Neural cell (in vitro differentiated cells): ENCODE data around the gene ABHD5. TPM values are rescaled to one million over a fixed set of nuclear protein-coding genes. Genes with fewer than 3 reads are reported as not detected.

ENCODE experiments used
- H2AFZ ChIP-seq: fragments of 200-600, 300-800 bp; sonication (generic), shearing (Covaris generic); 2 replicates; pipeline ENCODE4 v1.6.0; 2014; ENCODE audit warnings: low read depth, mild to moderate bottlenecking, antibody characterized with exemption, low read length, moderate library complexity
- H3F3A ChIP-seq: fragments of 200-600 bp; shearing (Covaris generic); 2 replicates; pipeline ENCODE4 v1.6.1; 2016; ENCODE audit warnings: mild to moderate bottlenecking, moderate library complexity, mixed read lengths, antibody characterized with exemption, low read length; ENCODE audit not compliant: insufficient read depth, poor library complexity, severe bottlenecking
- H3K27ac ChIP-seq: fragments of 200-600, 300-800 bp; sonication (generic), shearing (Covaris generic); 2 replicates; pipeline ENCODE4 v1.5.1; 2014; ENCODE audit warnings: mild to moderate bottlenecking, low read length, moderate library complexity
- H3K27me3 ChIP-seq: fragments of 300-800, 200-600 bp; sonication (generic), shearing (Covaris generic); 2 replicates; pipeline ENCODE4 v1.6.0; 2014; ENCODE audit warnings: mild to moderate bottlenecking, low read depth, low read length, moderate library complexity; ENCODE audit not compliant: insufficient read depth
- H3K36me3 ChIP-seq: fragments of 300-800, 200-600 bp; sonication (generic), shearing (Covaris generic); 2 replicates; pipeline ENCODE4 v1.5.1; 2014; ENCODE audit warnings: mild to moderate bottlenecking, antibody characterized with exemption, low read length, moderate library complexity; ENCODE audit not compliant: insufficient read depth
- H3K4me2 ChIP-seq: fragments of 300-800, 200-600 bp; sonication (generic), shearing (Covaris generic); 2 replicates; pipeline ENCODE4 v1.6.0; 2014; ENCODE audit warnings: mild to moderate bottlenecking, low read length
- H3K4me3 ChIP-seq: fragments of 300-800, 200-600 bp; sonication (generic), shearing (Covaris generic); 2 replicates; pipeline ENCODE4 v1.5.1; 2014; ENCODE audit warnings: mild to moderate bottlenecking, low read length, moderate library complexity
- H3K79me2 ChIP-seq: fragments of 200-600 bp; shearing (Covaris generic); replicated peaks from 2 replicates; pipeline ENCODE4 v1.6.0; 2014; ENCODE audit warnings: mild to moderate bottlenecking, low read length, moderate library complexity; ENCODE audit not compliant: insufficient read depth
- H3K9ac ChIP-seq: fragments of 300-800, 200-600 bp; sonication (generic), shearing (Covaris generic); 2 replicates; pipeline ENCODE4 v1.6.1; 2016; ENCODE audit warnings: mild to moderate bottlenecking, low read length, mixed read lengths
- H3K9me2 ChIP-seq: fragments of 200-600 bp; shearing (Covaris generic); 2 replicates; pipeline ENCODE4 v1.6.1; 2016; ENCODE audit warnings: mild to moderate bottlenecking, low read length, mixed read lengths; ENCODE audit not compliant: insufficient read depth
- H3K9me3 ChIP-seq: fragments of 200-600, 300-800 bp; sonication (generic), shearing (Covaris generic); 2 replicates; pipeline ENCODE4 v1.6.1; 2016; ENCODE audit warnings: mild to moderate bottlenecking, mixed run types, low read length, moderate library complexity, mixed read lengths
- H4K20me1 ChIP-seq: fragments of 200-600 bp; shearing (Covaris generic); 2 replicates; pipeline ENCODE4 v1.6.1; 2016; ENCODE audit warnings: mild to moderate bottlenecking, mixed run types; ENCODE audit not compliant: insufficient read depth
- CTCF ChIP-seq: fragments of 450-650 bp; IDR thresholded peaks from 2 replicates; pipeline ENCODE4 v1.5.1; 2014; ENCODE audit warnings: antibody characterized with exemption, mild to moderate bottlenecking, moderate library complexity; ENCODE audit not compliant: poor library complexity, severe bottlenecking
- EP300 ChIP-seq: fragments of 450-650 bp; conservative IDR thresholded peaks from 2 replicates; pipeline ENCODE4 v1.6.1; 2014; ENCODE audit warnings: antibody characterized with exemption, mild to moderate bottlenecking, moderate library complexity; ENCODE audit not compliant: poor library complexity, severe bottlenecking
- EZH2 ChIP-seq: fragments of 200-600, 300-800 bp; shearing (Covaris generic), sonication (generic); IDR thresholded peaks from 2 replicates; pipeline ENCODE4 v1.6.1; 2014; ENCODE audit warnings: antibody characterized with exemption, low read length, borderline replicate concordance, mild to moderate bottlenecking; ENCODE audit not compliant: insufficient read depth, poor library complexity, severe bottlenecking
- MXI1 ChIP-seq: fragments of 450-650 bp; conservative IDR thresholded peaks from 2 replicates; pipeline ENCODE4 v1.6.1; 2014; ENCODE audit warnings: antibody characterized with exemption, mild to moderate bottlenecking; ENCODE audit not compliant: poor library complexity, severe bottlenecking
- POLR2AphosphoS5 ChIP-seq: IDR thresholded peaks from 2 replicates; pipeline ENCODE4 v1.6.1; 2012
- RAD21 ChIP-seq: fragments of 450-650 bp; conservative IDR thresholded peaks from 2 replicates; pipeline ENCODE4 v1.6.1; 2014; ENCODE audit warnings: antibody characterized with exemption, mild to moderate bottlenecking, moderate library complexity
- REST ChIP-seq: IDR thresholded peaks from 2 replicates; pipeline ENCODE4 v1.6.1; 2012; ENCODE audit warnings: borderline replicate concordance
- SMC3 ChIP-seq: fragments of 450-650 bp; conservative IDR thresholded peaks from 2 replicates; pipeline ENCODE4 v1.6.1; 2014; ENCODE audit warnings: antibody characterized with exemption, mild to moderate bottlenecking, moderate library complexity; ENCODE audit not compliant: poor library complexity
- TAF1 ChIP-seq: IDR thresholded peaks from 2 replicates; pipeline ENCODE4 v1.6.1; 2012; ENCODE audit warnings: low read depth
- polyA minus RNA-seq: library from RNA; depleted of rRNA, polyadenylated mRNA; stranded (reverse); fragments of >200 nt; gene quantifications from 2 replicates; pipeline ENCODE4 v1.2.3, GENCODE V29; 2014
- polyA plus RNA-seq: library from polyadenylated mRNA; depleted of rRNA; stranded (reverse); fragments of >200 nt; gene quantifications from 2 replicates; pipeline ENCODE4 v1.2.3, GENCODE V29; 2014

Gene ABHD5
- 26.6 and 31.6 TPM in 2 replicates for polyA plus RNA-seq
- 49.2 and 52.8 TPM in 2 replicates for polyA minus RNA-seq

- H3K9ac ChIP-seq, result peak within 1 kb of the TSS; percentile 78
- no peaks in the 10 kb centered on the region for H3K27me3 ChIP-seq
- TF ChIP-seq REST (peak; percentile 87), EZH2 (no peak), MXI1 (peak; percentile 86), RAD21 (peak; percentile 61), EP300 (peak; percentile 68), POLR2AphosphoS5 (peak; percentile 90), TAF1 (peak; percentile 67), SMC3 (peak; percentile 75), CTCF (peak; percentile 69)
- peak within 1 kb of the TSS; percentile 89 for H3K4me2 ChIP-seq
- peak within 1 kb of the TSS; percentile 84 for H3K27ac ChIP-seq
- H3K4me3 ChIP-seq, result peak within 1 kb of the TSS; percentile 82
- peak within 1 kb of the TSS; percentile 59 for H2AFZ ChIP-seq
- H3K79me2 ChIP-seq, result peaks cover 19% of the 10 kb centered on the region
- H3K9me3 ChIP-seq, result no peaks in the 10 kb centered on the region
- no peaks in the 10 kb centered on the region for H3F3A ChIP-seq
- H4K20me1 ChIP-seq, result no peaks in the 10 kb centered on the region
- no peaks in the 10 kb centered on the region for H3K36me3 ChIP-seq
- H3K9me2 ChIP-seq, result no peaks in the 10 kb centered on the region
Observed at GRCh38 chr3:43690400-43691119, at the start of gene ABHD5. ABHD5 (plus strand) TSS chr3:43690938; CDS start chr3:43690993, 55 bp downstream.

- no peaks in the 10 kb centered on the region for H3K36me3 ChIP-seq
- H3K4me2 ChIP-seq, result no peak overlapping the region
- H3K79me2 ChIP-seq, result no peaks in the 10 kb centered on the region
- no peaks in the 10 kb centered on the region for H3K9me2 ChIP-seq
- no peak overlapping the region for H2AFZ ChIP-seq
- TF ChIP-seq POLR2AphosphoS5, result no peak
- TF ChIP-seq REST, result no peak
- TF ChIP-seq TAF1, result no peak
- TF ChIP-seq CTCF, result no peak
- TF ChIP-seq EP300, result no peak
- no peak for TF ChIP-seq EZH2
- no peak for TF ChIP-seq SMC3
- no peak for TF ChIP-seq RAD21
- no peak for TF ChIP-seq MXI1
- no peaks in the 10 kb centered on the region for H4K20me1 ChIP-seq
- no peaks in the 10 kb centered on the region for H3F3A ChIP-seq
- no peaks in the 10 kb centered on the region for H3K9me3 ChIP-seq
- H3K27ac ChIP-seq, result no peak overlapping the region
- no peak overlapping the region for H3K9ac ChIP-seq
- H3K4me3 ChIP-seq, result no peak overlapping the region
- no peaks in the 10 kb centered on the region for H3K27me3 ChIP-seq
Observed at GRCh38 chr3:43641306-43642114, 49.2 kb upstream of the ABHD5 start.
